Karpas-422 (cell line): ENCODE measurements around the gene MUC6. TPM values are rescaled to one million over a fixed set of nuclear protein-coding genes. Genes with fewer than 3 reads are reported as not detected.
"Not testable (repeated sequence)": the region's sequence is repeated elsewhere in the genome, so short reads cannot be mapped to it uniquely, and the experiment has no call there.

Experiments used
- DNase-seq: peaks from one replicate; pipeline ENCODE4 v3.0.0-alpha.2; 2015
- H2AFZ ChIP-seq: fragments of 200-600 bp; sonication (generic); 2 replicates; pipeline ENCODE4 v1.6.1; 2014; ENCODE audit warnings: antibody characterized with exemption, low read length, mixed read lengths
- H3K27ac ChIP-seq: fragments of 200-600 bp; sonication (generic); 2 replicates; pipeline ENCODE4 v1.5.1; 2014; ENCODE audit warnings: mild to moderate bottlenecking, low read length, moderate library complexity
- H3K27me3 ChIP-seq: fragments of 200-600 bp; sonication (generic); 2 replicates; pipeline ENCODE4 v1.6.1; 2014; ENCODE audit warnings: low read length, mixed read lengths
- H3K36me3 ChIP-seq: fragments of 200-600 bp; sonication (generic); 2 replicates; pipeline ENCODE4 v1.6.1; 2014; ENCODE audit warnings: low read length, mixed read lengths; ENCODE audit not compliant: insufficient read depth
- H3K4me1 ChIP-seq: fragments of 200-600 bp; sonication (generic); 2 replicates; pipeline ENCODE4 v1.6.1; 2014; ENCODE audit warnings: mild to moderate bottlenecking, low read length, mixed read lengths
- H3K4me2 ChIP-seq: fragments of 200-600 bp; sonication (generic); 2 replicates; pipeline ENCODE4 v1.6.1; 2014; ENCODE audit warnings: low read length, low read depth, mild to moderate bottlenecking; ENCODE audit not compliant: poor library complexity, severe bottlenecking
- H3K4me3 ChIP-seq: fragments of 200-600 bp; sonication (generic); 2 replicates; pipeline ENCODE4 v1.5.1; 2014; ENCODE audit warnings: mild to moderate bottlenecking, antibody characterized with exemption, low read length, mixed read lengths
- H3K79me2 ChIP-seq: fragments of 200-600 bp; sonication (generic); 2 replicates; pipeline ENCODE4 v1.6.1; 2014; ENCODE audit warnings: mild to moderate bottlenecking, low read length, mixed read lengths
- H3K9ac ChIP-seq: fragments of 200-600 bp; sonication (generic); 2 replicates; pipeline ENCODE4 v1.6.0; 2014; ENCODE audit warnings: low read length
- H3K9me2 ChIP-seq: fragments of 200-600 bp; sonication (generic), shearing (Covaris generic); replicated peaks from 2 replicates; pipeline ENCODE4 v1.6.0; 2014; ENCODE audit warnings: mild to moderate bottlenecking, low read length, moderate library complexity; ENCODE audit not compliant: insufficient read depth
- H3K9me3 ChIP-seq: fragments of 300-700, 200-600 bp; sonication (generic); 2 replicates; pipeline ENCODE4 v1.6.1; 2014; ENCODE audit warnings: low read length, mixed read lengths
- H4K20me1 ChIP-seq: fragments of 200-600 bp; sonication (generic); 2 replicates; pipeline ENCODE4 v1.6.1; 2014; ENCODE audit warnings: mild to moderate bottlenecking, antibody characterized with exemption, low read length, low read depth; ENCODE audit not compliant: insufficient read depth
- total RNA-seq: library from RNA; depleted of rRNA; stranded (reverse); fragments of >200 nt; shearing (Covaris generic); gene quantifications from 2 replicates; pipeline ENCODE4 v1.2.3, GENCODE V29; 2014; ENCODE audit warnings: low replicate concordance

The MUC6 gene
- total RNA-seq, 1 experiment from 2014 or later = not detected

DNA sequence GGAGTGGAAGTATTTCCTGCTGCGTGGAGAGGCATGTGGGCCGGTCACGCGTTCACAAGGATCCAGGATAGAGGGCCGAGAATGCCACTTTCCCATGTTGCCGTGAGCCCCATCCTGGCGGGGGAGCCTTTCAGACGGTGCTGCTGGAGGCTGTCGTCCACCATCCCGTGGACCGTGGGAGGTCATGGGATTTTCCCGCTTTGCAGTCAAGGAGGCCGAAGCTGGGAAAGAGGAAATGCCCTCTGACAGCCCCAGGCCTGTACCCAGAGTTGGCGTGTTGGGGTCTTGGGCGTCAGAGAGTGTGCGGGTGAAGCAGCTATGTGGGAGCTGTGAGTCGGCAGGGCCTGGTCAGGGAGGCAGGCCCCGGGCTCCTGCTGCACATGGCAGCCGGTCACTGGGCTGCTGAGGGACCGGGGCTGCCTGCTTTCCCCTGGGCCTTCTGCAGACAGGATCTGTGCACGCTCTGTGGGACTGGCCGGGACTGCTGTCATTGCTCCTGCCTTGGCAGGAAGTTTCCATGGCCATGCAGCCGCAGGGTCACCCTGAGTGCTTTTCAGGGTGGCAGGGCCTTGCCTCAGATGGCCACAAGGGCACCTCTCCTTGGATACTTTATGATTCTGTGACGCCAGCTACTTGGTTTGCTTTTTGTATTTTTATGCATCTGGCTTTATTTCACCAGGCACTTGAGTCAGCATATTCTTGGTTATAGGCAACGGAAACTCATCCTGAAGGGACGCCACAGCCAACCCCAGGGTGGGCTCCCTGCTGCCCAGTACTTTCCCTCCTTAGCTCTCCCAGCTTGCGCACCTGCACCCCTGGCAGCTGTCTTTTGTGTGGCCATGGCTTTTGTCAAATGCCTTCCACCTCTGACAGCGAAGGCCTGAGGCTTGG is 58.4 kb downstream of the MUC6 start:
- no peaks in the 10 kb centered on the region for H3K4me1 ChIP-seq
- no peak overlapping the region for H3K9ac ChIP-seq
- H3K4me3 ChIP-seq = no peak overlapping the region
- H3K27me3 ChIP-seq = no peaks in the 10 kb centered on the region
- H3K27ac ChIP-seq = no peak overlapping the region
- no peak for DNase-seq
- no peaks in the 10 kb centered on the region for H3K79me2 ChIP-seq
- no peaks in the 10 kb centered on the region for H4K20me1 ChIP-seq
- H3K9me2 ChIP-seq = no peaks in the 10 kb centered on the region
- no peaks in the 10 kb centered on the region for H3K9me3 ChIP-seq
- H3K36me3 ChIP-seq = no peaks in the 10 kb centered on the region; the same call in 1 of the 2 replicates
- no peak overlapping the region for H2AFZ ChIP-seq
- no peak overlapping the region for H3K4me2 ChIP-seq

DNA sequence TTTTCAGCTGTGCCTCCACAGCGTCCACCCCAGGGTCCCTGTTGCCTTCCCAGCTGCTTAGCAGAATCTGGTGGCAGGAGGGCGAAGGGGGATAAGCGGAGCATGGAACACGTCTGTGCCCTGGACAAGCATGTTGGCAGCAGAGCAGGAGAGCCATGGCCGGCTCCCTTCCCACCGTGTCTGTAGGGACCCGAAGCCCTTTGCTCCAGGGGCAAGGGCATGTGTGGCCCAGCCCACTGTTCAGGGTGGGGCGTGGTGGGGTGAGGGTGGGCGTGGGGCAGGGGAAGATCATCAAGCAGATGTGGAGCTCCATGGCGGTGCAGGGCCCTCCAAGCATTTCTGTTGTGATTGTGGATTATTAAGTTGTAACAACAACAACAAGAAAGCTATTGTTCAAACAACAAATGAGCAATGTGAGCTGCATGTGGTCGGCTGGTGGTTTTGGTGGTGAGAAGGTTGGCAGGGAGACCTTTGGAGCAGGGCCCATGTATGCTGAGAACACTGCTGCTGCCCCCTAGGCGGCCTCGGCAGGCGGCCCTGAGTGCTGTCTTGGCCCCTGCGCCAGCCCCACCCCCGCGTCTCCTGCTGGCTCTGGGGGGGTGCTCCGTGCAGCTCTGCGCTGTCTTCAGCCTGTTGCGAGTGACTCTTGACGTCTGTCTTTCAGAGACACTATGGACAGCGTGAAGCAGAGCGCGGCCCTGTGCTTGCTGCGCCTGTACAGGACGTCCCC is 59.9 kb downstream of the MUC6 start:
- Histone ChIP-seq H3K4me1 (no peaks in the 10 kb centered on the region), H3K36me3 (no peaks in the 10 kb centered on the region; the same call in 1 of the 2 replicates), H3K9ac (no peak overlapping the region), H3K9me2 (no peaks in the 10 kb centered on the region), H4K20me1 (no peaks in the 10 kb centered on the region), H2AFZ (no peak overlapping the region), H3K27me3 (no peaks in the 10 kb centered on the region), H3K79me2 (no peaks in the 10 kb centered on the region; the same call in 1 of the 2 replicates), H3K9me3 (no peaks in the 10 kb centered on the region), H3K27ac (no peak overlapping the region), H3K4me2 (no peak overlapping the region), H3K4me3 (no peak overlapping the region)
- no peak for DNase-seq

DNA sequence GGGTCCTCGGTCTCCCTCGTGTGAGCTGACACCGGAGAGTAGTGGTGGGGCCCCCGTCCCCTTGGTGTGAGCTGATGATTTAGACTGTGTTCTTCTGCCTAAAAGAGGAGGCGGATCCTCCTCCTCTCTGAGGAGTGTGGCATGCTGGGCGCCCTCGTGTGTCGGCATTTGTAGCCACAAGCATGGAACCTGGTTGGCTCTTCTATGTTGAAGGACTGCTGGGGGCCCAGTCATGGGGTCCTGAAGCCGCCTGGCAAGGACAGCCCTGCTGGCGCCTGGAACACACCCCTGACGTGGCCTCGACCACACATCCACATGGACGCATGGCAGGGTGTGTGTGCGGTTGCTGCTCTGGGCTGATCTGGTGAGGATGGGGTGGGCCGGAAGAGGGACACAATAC is 60.7 kb downstream of the MUC6 start:
- H3K27ac ChIP-seq = no peak overlapping the region
- H3K4me2 ChIP-seq = no peak overlapping the region
- no peak overlapping the region for H2AFZ ChIP-seq
- no peaks in the 10 kb centered on the region for H4K20me1 ChIP-seq
- DNase-seq = peak; percentile 71
- no peaks in the 10 kb centered on the region; the same call in 1 of the 2 replicates for H3K79me2 ChIP-seq
- H3K27me3 ChIP-seq = no peaks in the 10 kb centered on the region
- no peak overlapping the region for H3K4me3 ChIP-seq
- no peaks in the 10 kb centered on the region for H3K4me1 ChIP-seq
- no peaks in the 10 kb centered on the region for H3K9me2 ChIP-seq
- no peak overlapping the region for H3K9ac ChIP-seq
- no peaks in the 10 kb centered on the region for H3K36me3 ChIP-seq
- no peaks in the 10 kb centered on the region for H3K9me3 ChIP-seq

DNA sequence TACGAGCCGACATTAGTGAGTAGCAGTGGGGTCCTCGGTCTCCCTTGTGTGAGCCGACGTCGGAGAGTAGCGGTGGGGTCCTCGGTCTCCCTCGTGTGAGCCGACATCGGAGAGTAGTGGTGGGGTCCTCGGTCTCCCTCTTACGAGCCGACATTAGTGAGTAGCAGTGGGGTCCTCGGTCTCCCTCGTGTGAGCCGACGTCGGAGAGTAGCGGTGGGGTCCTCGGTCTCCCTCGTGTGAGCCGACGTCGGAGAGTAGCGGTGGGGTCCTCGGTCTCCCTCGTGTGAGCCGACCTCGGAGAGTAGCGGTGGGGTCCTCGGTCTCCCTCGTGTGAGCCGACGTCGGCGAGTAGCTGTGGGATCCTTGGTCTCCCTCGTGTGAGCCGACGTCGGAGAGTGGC is 61.1 kb downstream of the MUC6 start:
- not testable (repeated sequence) for H3K9me2 ChIP-seq, H2AFZ ChIP-seq, H3K9me3 ChIP-seq, H3K79me2 ChIP-seq, H3K4me2 ChIP-seq, H3K4me1 ChIP-seq, DNase-seq, H3K36me3 ChIP-seq, H3K27me3 ChIP-seq, H3K27ac ChIP-seq, H4K20me1 ChIP-seq, H3K9ac ChIP-seq, H3K4me3 ChIP-seq

DNA sequence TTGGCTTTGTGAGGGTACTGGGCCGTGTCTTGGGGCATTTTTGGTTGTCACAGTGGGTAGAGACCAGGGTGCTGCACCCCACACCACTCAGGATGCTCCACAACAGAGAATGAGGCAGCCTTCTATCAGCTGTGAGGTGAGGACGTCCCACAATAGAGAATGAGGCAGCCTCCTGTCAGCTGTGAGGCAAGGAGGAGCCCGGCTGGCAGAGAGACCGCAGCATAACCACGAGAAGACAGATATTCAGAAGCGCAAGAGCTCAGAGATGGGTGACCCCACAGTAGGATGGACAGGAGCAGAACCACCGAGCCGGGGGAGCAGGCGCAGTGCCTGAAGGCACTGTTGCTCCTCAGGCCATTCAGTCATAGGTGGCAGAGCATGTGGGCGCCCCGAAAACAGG is 63.3 kb downstream of the MUC6 start:
- Histone ChIP-seq H3K27me3 (no peaks in the 10 kb centered on the region), H3K36me3 (no peaks in the 10 kb centered on the region), H3K79me2 (no peaks in the 10 kb centered on the region; the same call in 1 of the 2 replicates), H3K4me1 (no peaks in the 10 kb centered on the region), H3K4me2 (no peak overlapping the region), H4K20me1 (no peaks in the 10 kb centered on the region; the same call in 1 of the 2 replicates), H3K9me2 (no peaks in the 10 kb centered on the region), H3K4me3 (no peak overlapping the region), H2AFZ (no peak overlapping the region), H3K9ac (no peak overlapping the region), H3K27ac (no peak overlapping the region), H3K9me3 (no peaks in the 10 kb centered on the region)
- DNase-seq = no peak

DNA sequence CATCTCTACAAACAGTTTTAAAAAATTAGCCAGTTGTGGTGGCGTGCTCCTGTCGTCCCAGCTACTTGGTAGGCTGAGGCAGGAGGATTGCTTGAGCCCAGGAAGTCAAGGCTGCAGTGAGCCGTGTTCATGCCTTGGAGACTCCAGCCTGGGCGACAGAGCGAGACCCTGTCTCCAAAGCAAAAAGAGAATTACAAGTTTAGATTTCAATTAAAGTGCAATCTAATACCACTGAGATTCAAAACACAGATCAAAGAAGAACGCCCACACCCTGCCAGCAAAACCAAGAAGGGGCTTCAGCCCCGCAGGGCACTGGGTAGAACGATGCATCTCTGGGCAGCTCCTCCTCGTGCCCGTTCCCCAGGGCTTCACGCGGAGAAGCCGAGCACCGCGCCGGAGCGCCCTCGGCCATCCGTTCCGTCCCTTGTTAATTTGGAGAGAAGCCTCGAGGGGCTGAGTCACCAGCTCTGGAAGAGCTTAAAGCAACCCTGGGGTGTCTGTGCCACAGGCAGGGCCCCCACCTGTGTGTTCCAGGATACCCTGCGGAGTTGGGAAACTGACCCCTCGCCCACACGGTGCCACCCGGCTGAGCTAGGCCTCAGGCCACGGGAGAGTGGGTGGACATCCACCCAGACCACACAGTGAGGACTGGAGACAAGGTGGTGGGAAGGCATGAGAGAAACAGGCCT is 63.9 kb downstream of the MUC6 start:
- Histone ChIP-seq H3K9me2 (no peaks in the 10 kb centered on the region), H3K9me3 (no peaks in the 10 kb centered on the region), H3K27me3 (no peaks in the 10 kb centered on the region), H3K79me2 (peaks cover 1% of the 10 kb centered on the region; the same call in 1 of the 2 replicates), H3K4me1 (no peaks in the 10 kb centered on the region), H3K36me3 (no peaks in the 10 kb centered on the region), H4K20me1 (no peaks in the 10 kb centered on the region; the same call in 1 of the 2 replicates), H3K4me3 (no peak overlapping the region), H2AFZ (no peak overlapping the region), H3K9ac (no peak overlapping the region), H3K4me2 (no peak overlapping the region), H3K27ac (no peak overlapping the region)
- DNase-seq = no peak

DNA sequence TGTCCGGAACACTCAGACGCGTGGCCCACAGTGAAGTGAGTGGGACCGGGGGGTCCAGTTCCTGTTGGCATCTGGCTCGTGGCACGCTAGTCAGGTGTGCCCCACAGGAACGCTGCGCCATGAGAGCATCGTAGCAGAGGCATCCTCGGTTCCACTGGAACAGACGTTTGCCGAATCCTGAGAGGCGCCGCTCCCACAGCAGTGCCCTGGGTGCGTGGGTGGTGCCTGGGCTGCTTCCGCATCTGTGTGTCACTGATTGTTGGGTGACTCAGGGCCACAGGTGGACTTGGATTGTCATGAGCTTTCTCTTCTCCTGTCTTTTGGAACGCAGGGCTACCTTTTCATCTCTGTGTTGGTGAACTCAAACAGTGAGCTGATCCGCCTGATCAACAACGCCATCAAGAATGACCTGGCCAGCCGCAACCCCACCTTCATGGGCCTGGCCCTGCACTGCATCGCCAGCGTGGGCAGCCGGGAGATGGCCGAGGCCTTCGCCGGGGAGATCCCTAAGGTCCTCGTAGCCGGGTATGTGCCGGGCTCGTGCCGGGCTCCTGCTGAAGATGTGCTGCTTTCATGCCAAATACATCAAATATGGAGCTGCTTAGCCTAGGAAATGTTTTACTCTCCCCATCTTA is 64.7 kb downstream of the MUC6 start:
- H3K79me2 ChIP-seq = peaks cover 3% of the 10 kb centered on the region; the same call in 1 of the 2 replicates
- no peaks in the 10 kb centered on the region for H3K4me1 ChIP-seq
- no peaks in the 10 kb centered on the region for H3K36me3 ChIP-seq
- no peak overlapping the region for H3K4me3 ChIP-seq
- DNase-seq = no peak
- no peak overlapping the region for H3K9ac ChIP-seq
- H3K4me2 ChIP-seq = no peak overlapping the region
- no peaks in the 10 kb centered on the region; the same call in 1 of the 2 replicates for H4K20me1 ChIP-seq
- no peaks in the 10 kb centered on the region for H3K27me3 ChIP-seq
- no peak overlapping the region for H3K27ac ChIP-seq
- H2AFZ ChIP-seq = no peak overlapping the region
- H3K9me2 ChIP-seq = no peaks in the 10 kb centered on the region
- no peaks in the 10 kb centered on the region for H3K9me3 ChIP-seq
